NB4 (cell line): Measurements from ENCODE around the gene HP1BP3.

Experiments used
- MAX ChIP-seq: IDR thresholded peaks from 2 replicates; pipeline ENCODE4 v1.6.1; 2011; ENCODE audit warnings: low read depth, low read length
- POLR2A ChIP-seq: IDR thresholded peaks from 2 replicates; pipeline ENCODE4 v1.6.1; 2011; ENCODE audit warnings: mild to moderate bottlenecking; ENCODE audit not compliant: insufficient read length; ENCODE audit errors: extremely low read depth
- TF ChIP-seq, protein P1 (sequence below): IDR thresholded peaks from one replicate; pipeline ENCODE4 v1.5.1; 2012; ENCODE audit warnings: low read depth, low read length

- TF ChIP-seq POLR2A (no peak), MAX (no peak)
- TF ChIP-seq, protein P1, sequence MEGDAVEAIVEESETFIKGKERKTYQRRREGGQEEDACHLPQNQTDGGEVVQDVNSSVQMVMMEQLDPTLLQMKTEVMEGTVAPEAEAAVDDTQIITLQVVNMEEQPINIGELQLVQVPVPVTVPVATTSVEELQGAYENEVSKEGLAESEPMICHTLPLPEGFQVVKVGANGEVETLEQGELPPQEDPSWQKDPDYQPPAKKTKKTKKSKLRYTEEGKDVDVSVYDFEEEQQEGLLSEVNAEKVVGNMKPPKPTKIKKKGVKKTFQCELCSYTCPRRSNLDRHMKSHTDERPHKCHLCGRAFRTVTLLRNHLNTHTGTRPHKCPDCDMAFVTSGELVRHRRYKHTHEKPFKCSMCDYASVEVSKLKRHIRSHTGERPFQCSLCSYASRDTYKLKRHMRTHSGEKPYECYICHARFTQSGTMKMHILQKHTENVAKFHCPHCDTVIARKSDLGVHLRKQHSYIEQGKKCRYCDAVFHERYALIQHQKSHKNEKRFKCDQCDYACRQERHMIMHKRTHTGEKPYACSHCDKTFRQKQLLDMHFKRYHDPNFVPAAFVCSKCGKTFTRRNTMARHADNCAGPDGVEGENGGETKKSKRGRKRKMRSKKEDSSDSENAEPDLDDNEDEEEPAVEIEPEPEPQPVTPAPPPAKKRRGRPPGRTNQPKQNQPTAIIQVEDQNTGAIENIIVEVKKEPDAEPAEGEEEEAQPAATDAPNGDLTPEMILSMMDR, result no peak
Measured at GRCh38 chr1:20693623-20694022, 93.5 kb downstream of the HP1BP3 start.
